22Rv1 (cell line): Measurements from ENCODE around the gene LYRM9.

Source experiments
- CTCF ChIP-seq: fragments of 450-650 bp; IDR thresholded peaks from 2 replicates; pipeline ENCODE4 v1.5.1; 2017; ENCODE audit warnings: mild to moderate bottlenecking
- ZFX ChIP-seq: fragments of 450-650 bp; IDR thresholded peaks from 2 replicates; pipeline ENCODE4 v1.6.1; 2017; ENCODE audit warnings: antibody characterized with exemption, borderline replicate concordance

DNA sequence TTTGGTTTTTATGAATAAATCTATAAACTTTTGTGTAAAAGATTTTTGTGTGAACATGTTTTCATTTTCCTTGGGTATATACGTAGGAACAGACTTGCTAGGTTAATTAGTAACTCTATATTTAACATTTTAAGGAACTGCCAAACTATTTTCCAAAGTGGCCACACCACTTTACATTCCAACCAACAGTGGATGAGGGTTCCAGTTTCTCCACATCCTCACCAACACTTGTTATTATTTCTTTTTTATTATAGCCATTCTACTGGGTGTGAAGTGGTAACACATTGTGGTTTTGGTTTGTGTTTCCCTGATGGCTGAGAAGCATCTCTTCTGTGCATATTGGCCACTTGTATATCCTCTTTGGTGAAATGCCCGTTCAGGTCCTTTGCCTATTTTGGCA is 20.0 kb downstream of the LYRM9 start:
- no peak for TF ChIP-seq CTCF
- no peak for TF ChIP-seq ZFX
